HEK293T (cell line): ENCODE data around the gene ANKRD34A.

Experiments used
- ELF4 ChIP-seq: fragments of 450-650 bp; IDR thresholded peaks from 2 replicates; pipeline ENCODE4 v1.6.1; 2017; ENCODE audit warnings: antibody characterized with exemption
- FOXK2 ChIP-seq: fragments of 450-650 bp; IDR thresholded peaks from 2 replicates; pipeline ENCODE4 v1.6.1; 2016; ENCODE audit warnings: mild to moderate bottlenecking
- NFRKB ChIP-seq: fragments of 450-650 bp; IDR thresholded peaks from 2 replicates; pipeline ENCODE4 v1.6.1; 2016; ENCODE audit warnings: mild to moderate bottlenecking, moderate library complexity
- SP1 ChIP-seq: fragments of 450-650 bp; IDR thresholded peaks from 2 replicates; pipeline ENCODE4 v1.6.1; 2017

GRCh38 chr1:145987926-145988325, 23.6 kb upstream of the ANKRD34A start:
- TF ChIP-seq SP1 (no peak), NFRKB (no peak), FOXK2 (no peak), ELF4 (no peak)
